Measurements from ENCODE around the gene NUP62. TPM values are rescaled to one million over a fixed set of nuclear protein-coding genes. Genes with fewer than 3 reads are reported as not detected.

Gene NUP62
- total and polyA plus RNA-seq, 8 donors: 11.4 to 26.4 (median 17.4) TPM

DNA sequence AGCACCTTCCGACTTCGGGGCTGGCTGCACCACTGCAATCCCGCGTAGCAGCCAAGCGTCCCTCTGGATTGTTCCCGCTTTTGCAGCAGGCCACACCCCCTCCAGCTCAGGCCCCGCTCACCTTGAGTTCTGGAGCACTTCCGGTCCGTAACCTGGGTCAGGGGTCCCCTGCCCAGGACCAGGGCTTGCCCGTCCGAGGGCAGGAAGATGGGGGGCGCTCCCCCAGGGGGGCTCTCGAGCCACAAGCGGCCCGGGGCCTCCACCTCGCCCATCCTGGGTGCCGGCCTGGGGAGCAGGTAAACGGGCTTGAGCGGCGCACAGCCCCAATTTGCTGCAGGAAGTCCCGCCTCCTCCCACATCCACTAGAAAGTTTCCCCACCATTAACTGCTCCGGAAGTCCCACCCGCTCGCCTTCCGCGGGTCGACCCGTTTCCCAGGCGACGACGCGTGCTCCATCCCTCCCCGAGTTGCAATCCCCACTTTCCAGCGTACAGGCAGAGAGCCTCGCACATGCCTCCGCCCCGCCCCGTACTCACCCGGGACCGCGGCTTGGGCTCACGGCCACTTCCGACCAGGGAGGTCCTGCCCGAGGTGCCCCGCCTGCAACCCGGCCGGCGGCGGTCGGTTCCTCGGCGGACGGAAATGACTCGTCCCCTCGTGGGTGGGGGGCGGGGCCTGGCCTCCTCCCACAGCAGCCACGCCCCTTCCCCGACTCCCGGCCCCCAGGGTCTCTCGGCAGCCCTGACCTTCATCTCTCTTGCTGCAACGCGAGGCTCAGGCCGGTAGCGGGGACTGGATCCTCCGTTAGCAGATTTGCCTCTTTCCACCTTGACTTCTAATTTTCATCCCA, 62.1 kb downstream of the NUP62 start, which contains the start of gene PNKP:
PNKP (minus strand) TSS at position 644 of the 850 bp plus-strand sequence; CDS start at position 272, 372 bp downstream.
- FAIRE-seq: no peak

DNA sequence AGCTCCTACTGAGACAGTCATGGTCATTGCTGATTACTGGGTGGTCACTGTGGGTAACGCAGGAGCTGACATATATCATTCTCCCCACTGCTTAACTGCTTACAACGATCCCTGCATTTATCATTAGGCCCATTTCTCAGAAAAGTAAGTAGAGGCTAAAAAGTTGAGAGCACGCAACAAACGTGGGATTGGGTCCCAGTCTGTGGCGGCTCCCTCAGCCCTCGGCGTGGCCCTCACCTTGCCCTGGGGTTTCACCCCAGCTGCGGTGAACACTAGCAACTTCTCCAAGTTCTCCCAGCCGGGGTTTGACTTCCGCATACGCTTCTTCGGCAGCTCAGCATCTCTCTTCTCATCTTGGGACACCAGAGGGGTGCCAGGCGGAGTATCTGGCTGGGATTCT, 64.4 kb downstream of the NUP62 start:
- Histone ChIP-seq H3K36me3 (peaks cover 0 to 11% (median 0%) of the 10 kb centered on the region in 3 donors), H3K27me3 (no peaks in the 10 kb centered on the region), H3K9me3 (no peaks in the 10 kb centered on the region), H3K27ac (no peak overlapping the region), H3K4me1 (peaks cover 9 to 28% (median 19%) of the 10 kb centered on the region in 3 donors), H3K4me3 (no peak overlapping the region)
- no peak for ATAC-seq
- TF ChIP-seq, protein P1, sequence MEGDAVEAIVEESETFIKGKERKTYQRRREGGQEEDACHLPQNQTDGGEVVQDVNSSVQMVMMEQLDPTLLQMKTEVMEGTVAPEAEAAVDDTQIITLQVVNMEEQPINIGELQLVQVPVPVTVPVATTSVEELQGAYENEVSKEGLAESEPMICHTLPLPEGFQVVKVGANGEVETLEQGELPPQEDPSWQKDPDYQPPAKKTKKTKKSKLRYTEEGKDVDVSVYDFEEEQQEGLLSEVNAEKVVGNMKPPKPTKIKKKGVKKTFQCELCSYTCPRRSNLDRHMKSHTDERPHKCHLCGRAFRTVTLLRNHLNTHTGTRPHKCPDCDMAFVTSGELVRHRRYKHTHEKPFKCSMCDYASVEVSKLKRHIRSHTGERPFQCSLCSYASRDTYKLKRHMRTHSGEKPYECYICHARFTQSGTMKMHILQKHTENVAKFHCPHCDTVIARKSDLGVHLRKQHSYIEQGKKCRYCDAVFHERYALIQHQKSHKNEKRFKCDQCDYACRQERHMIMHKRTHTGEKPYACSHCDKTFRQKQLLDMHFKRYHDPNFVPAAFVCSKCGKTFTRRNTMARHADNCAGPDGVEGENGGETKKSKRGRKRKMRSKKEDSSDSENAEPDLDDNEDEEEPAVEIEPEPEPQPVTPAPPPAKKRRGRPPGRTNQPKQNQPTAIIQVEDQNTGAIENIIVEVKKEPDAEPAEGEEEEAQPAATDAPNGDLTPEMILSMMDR (IDR thresholded peaks at IDR 0.05): no peak
- no peak for DNase-seq
- intact Hi-C loops (cut with DNase I): no loop called here
- no peak for FAIRE-seq
- WGBS, 2 donors: 86 to 89% methylated on average over 13 of the region's 13 CpGs

More for the DNA sequence above, 62.1 kb downstream of the NUP62 start, which contains the start of gene PNKP:
- TF ChIP-seq, protein P1 (IDR thresholded peaks at IDR 0.05): no peak
- DNase-seq (peak; percentile 81 to 93 (median 90)), ATAC-seq (peak; percentile 58 to 73 (median 66))
- intact Hi-C loops (cut with DNase I): no loop called here
- Histone ChIP-seq H3K9me3 (no peaks in the 10 kb centered on the region), H3K27me3 (no peaks in the 10 kb centered on the region), H3K4me1 (peaks cover 16 to 35% (median 25%) of the 10 kb centered on the region in 3 donors), H3K27ac (peak within 1 kb of the TSS; percentile 61 to 94 (median 82)), H3K36me3 (peaks cover 0 to 4% (median 0%) of the 10 kb centered on the region in 3 donors), H3K4me3 (peak within 1 kb of the TSS; percentile 58 to 70 (median 68))
- 0 to 1% methylated on average over 61 to 65 of the region's 65 CpGs for WGBS, 2 donors

DNA sequence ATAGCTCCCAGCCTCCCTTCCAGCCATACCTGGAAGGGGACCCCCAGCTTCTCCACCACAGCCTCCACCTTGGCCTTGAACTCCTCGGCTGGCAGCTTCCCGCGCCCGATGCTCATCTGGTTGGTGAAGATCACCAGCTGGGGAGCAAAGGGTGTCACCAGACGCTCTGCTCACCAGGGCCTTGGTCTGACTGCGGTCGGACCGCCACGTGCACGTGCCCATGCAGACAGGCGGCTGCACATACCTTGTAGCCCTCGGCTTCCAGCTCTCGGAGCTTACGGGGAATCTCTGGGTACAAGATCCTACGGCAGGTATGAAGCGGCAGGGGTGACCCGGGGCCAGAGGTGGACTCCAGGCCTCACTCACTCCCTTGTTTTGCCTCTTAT, 65.4 kb downstream of the NUP62 start:
- Histone ChIP-seq H3K27me3 (no peaks in the 10 kb centered on the region), H3K4me1 (peaks cover 9 to 26% (median 19%) of the 10 kb centered on the region in 3 donors), H3K4me3 (no peak overlapping the region), H3K9me3 (no peaks in the 10 kb centered on the region), H3K36me3 (peaks cover 0 to 16% (median 0%) of the 10 kb centered on the region in 3 donors), H3K27ac (no peak overlapping the region)
- intact Hi-C loops (cut with DNase I): no loop called here
- ATAC-seq: no peak
- TF ChIP-seq, protein P1 (IDR thresholded peaks at IDR 0.05): no peak
- 81 to 83% methylated on average over 17 of the region's 17 CpGs for WGBS, 2 donors
- peak in 2 of 6 donors; percentile 25 to 52 for DNase-seq
- FAIRE-seq: no peak

DNA sequence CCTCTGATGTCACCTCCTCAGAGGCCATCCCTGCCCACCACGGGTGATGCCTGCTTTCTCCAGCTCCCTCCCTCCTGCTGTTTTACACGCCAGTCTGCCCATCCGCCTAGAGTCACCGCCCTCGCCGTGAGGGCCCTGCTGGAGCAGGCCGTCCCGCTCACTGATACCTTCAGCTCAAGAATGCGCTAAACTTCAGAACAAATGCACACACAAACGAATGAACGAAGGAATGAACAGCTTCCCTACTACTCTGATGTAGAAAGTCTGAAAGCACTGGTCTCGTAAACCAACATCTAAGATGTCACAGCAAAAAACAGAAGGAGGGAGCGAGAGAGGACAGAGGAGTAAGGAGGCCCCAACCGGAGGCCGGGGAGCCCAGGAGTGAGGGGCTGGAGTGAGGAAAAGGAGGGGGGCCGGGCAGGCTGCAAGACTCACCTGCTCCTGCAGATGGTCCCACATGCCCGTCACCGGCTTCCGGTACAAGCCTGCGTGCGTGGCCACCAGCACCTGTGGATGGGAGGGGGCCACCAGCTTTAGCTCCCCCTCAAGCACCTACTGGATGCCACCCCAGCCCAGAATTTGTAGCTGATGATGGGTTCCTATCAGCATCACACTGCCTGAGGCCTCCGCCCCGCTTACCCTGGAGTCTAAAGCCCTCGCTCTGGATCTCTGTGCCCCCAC, 65.9 kb downstream of the NUP62 start:
- Histone ChIP-seq H3K4me3 (no peak overlapping the region), H3K4me1 (peaks cover 9 to 22% (median 19%) of the 10 kb centered on the region in 3 donors), H3K36me3 (peaks cover 0 to 19% (median 0%) of the 10 kb centered on the region in 3 donors), H3K9me3 (no peaks in the 10 kb centered on the region), H3K27ac (no peak overlapping the region), H3K27me3 (no peaks in the 10 kb centered on the region)
- FAIRE-seq (no peak), ATAC-seq (no peak), DNase-seq (peak in 2 of 6 donors; percentile 22 to 38)
- WGBS, 2 donors: 91 to 94% methylated on average over 24 of the region's 24 CpGs
- TF ChIP-seq, protein P1 (IDR thresholded peaks at IDR 0.05): no peak
- intact Hi-C loops (cut with DNase I): no loop called here
